T-helper 22 cell (primary cell): Measurements from ENCODE around the gene CDC25B.
"Not testable (repeated sequence)": the region's sequence is repeated elsewhere in the genome, so short reads cannot be mapped to it uniquely, and the experiment has no call there.

Source experiments
- DNase-seq: peaks from one replicate; pipeline ENCODE4 v3.0.0-alpha.2; 2020; ENCODE audit warnings: low read depth

The CDC25B gene

GRCh38 chr20:3785240-3786125 is 10.6 kb upstream of the CDC25B start:
- DNase-seq, result no peak

- DNase-seq, result peak; percentile 25
These were observed 10.0 kb upstream of the CDC25B start for GRCh38 chr20:3786126-3786484.

- peak; percentile 82 for DNase-seq
These were observed 9.3 kb upstream of the CDC25B start, which contains the start of gene CENPB for GRCh38 chr20:3786665-3787323. Gene CENPB (minus strand): TSS chr20:3786740. CDS start chr20:3786483, 257 bp downstream.

DNA sequence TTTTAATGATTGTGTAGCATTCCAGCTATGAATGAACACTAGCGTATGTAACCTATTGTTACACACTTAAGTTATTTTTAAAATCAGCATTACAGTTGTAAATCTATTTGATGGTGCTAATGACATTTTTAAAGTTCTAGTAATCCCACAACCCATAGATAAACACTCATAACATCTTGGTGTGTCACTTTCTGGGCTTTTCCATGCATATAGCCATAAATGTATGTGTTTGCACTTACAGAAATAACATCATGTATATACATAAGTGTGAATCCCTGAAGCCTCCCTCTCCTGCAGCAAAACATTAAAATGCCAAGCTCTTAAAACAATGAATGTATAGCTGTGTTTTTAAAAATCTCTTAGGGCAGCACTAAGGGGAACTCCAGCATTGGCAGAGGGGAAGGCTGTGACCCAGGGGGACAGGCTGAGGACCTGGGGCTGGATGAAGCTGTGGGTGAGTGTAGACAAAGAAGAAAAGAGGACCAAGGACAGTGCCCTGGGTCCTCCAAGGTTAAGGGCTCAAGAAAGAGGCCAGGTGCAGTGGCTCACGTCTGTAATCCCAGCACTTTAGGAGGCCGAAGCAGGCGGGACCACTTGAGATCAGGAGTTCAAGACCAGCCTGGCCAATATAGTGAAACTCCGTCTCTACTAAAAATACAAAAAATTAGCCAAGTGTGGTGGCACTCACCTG is 8.6 kb upstream of the CDC25B start:
- no peak for DNase-seq

DNA sequence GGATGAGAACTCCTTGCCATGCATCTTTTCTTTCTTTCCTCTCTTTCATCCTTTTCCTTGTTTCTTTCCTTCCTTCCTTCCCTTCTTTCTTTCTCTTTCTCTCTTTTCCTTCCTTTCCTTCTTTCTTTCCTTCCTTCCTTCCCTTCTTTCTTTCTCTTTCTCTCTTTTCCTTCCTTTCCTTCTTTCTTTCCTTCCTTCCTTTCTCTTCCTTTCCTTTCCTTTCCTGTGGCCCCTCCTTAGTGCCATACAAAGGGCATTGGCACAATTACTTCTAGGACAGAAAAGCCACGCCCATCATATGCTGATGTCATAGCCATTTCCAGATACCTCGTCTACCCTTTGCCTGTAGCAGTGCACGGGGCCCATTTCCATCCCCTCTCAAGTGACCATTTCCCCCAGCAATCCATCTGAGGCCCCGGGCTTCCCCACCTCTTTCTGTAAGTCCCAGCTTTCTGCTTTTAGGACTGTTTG is 7.4 kb upstream of the CDC25B start:
- DNase-seq, result no peak

- not testable (repeated sequence) for DNase-seq
These were observed 6.9 kb upstream of the CDC25B start for GRCh38 chr20:3789201-3789600.

GRCh38 chr20:3794168-3794567 is 1.9 kb upstream of the CDC25B start:
- DNase-seq, result not testable (repeated sequence)

DNA sequence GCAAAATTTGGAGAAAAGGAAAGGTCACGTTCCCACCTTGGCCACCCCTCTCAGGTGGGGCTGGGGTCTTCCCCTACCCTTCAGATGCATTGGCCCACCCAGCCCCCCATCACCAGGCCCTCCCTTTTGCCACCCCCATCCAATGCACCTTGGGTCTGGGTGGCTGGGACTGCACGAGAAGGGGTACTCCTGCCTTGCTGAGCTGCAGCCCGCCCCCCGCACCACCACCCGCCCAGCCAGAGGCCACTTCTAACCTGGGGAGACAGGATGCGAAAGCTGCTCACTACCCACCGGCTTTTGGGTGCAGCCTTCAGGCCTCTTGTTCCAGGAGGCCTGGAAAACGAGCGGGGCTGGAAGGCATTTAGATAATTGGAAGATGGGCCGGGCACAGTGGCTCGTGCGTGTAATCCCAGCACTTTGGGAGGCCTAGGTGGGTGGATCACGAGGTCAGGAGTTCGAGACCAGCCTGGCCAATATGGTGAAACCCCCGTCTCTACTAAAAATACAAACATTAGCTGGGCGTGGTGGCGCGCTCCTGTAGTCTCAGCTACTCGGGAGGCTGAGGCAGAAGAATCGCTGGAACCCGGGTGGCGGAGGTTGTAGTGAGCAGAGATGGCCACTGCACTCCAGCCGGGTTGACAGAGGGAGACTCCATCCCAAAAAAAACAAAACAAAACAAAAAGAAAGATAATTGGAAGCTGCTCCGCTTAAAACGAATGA is 1.2 kb upstream of the CDC25B start:
- no peak for DNase-seq

- DNase-seq, result no peak
These were observed 541 bp downstream of the CDC25B start for GRCh38 chr20:3796477-3797225.

- no peak for DNase-seq
These were observed 1.1 kb downstream of the CDC25B start for GRCh38 chr20:3797226-3797545.

DNA sequence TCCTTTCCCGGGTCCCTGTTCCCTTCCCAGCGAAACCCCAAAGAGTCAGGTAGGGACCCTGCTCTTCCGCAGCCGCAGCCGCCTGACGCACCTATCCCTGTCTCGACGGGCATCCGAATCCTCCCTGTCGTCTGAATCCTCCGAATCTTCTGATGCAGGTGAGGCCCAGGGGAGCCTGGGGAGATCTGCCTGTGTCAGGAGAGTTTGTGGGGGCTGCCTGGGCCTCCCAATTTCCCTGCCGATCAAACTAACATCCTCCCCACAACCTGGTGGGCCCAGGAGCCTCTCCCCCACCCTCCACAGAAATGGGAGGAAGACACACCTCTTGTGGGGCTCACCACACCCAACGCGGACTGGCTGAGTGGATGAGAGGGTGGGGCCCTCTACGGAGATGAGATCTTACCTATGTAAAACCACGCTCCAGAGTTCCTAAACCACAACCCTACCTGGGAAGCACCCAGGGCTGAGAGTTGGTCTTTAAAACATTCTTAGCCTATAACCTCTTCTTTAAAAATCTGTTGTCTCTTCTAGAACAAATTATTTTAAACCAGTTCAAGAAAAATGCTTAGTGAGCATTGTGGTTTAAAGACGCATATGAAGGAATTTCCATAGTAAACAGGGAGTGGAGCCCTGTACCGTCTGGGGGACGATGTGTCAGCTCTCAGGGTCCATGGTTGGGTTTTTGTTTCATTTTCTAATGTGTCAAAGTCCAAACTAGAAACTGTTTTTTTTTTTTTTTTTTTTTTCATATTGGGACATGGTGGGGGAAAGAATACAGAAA is 1.7 kb downstream of the CDC25B start:
- DNase-seq, result peak; percentile 48

- DNase-seq, result no peak
These were observed 2.3 kb downstream of the CDC25B start for GRCh38 chr20:3798373-3798768.

GRCh38 chr20:3798908-3799248 is 2.8 kb downstream of the CDC25B start:
- DNase-seq, result no peak

DNA sequence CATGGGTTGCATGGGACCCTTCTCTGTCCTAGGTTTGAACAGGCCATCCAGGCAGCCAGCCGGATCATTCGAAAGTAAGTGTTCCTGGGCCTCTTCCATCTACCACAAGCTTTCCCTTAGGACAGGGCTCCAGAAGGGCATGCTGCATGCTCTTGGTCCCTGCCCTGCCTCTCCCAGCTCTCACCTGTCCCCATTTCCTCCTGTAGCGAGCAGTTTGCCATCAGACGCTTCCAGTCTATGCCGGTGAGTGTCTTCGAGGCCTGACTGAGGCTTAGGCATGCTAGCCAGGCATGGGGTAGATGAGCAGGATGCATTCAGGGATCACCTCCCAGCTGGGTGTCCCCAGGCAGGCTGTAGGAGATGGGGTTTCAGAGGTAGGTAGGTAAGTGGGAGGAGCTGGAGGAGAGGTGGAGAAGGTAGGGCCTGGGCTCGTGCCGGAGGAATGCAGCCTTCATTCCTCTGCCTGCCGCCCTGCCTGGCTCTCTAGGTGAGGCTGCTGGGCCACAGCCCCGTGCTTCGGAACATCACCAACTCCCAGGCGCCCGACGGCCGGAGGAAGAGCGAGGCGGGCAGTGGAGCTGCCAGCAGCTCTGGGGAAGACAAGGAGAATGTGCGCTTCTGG is 4.3 kb downstream of the CDC25B start:
- no peak for DNase-seq

GRCh38 chr20:3800878-3801260 is 4.8 kb downstream of the CDC25B start:
- DNase-seq, result no peak

- DNase-seq, result no peak
These were observed 5.2 kb downstream of the CDC25B start for GRCh38 chr20:3801299-3801698.

DNA sequence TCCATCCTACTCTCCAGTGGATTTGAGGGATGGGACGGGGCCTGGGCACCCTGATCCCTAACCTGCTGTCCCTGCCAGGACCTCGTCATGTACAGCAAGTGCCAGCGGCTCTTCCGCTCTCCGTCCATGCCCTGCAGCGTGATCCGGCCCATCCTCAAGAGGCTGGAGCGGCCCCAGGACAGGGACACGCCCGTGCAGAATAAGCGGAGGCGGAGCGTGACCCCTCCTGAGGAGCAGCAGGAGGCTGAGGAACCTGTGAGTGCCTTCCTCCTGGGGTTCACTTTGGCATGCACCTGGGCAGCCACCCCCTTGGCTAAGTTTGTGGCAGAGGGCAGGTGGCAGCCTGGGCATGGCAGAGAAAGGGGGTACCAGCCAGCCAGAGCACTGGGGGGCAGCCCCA is 5.7 kb downstream of the CDC25B start:
- DNase-seq, result no peak

- no peak for DNase-seq
These were observed 6.6 kb downstream of the CDC25B start for GRCh38 chr20:3802524-3803239.

- no peak for DNase-seq
These were observed 7.2 kb downstream of the CDC25B start for GRCh38 chr20:3803289-3803688.

- no peak for DNase-seq
These were observed 7.7 kb downstream of the CDC25B start for GRCh38 chr20:3803854-3804253.
